ENCODE measurements around the gene CYSLTR1.
"Not testable (repeated sequence)": the region's sequence is repeated elsewhere in the genome, so short reads cannot be mapped to it uniquely, and the experiment has no call there.

The CYSLTR1 gene

GRCh38 chrX:78327370-78328086 is at the start of gene CYSLTR1:
Gene CYSLTR1, minus strand, starts transcription at chrX:78327611. Its CDS starts 53,865 bp downstream, at chrX:78273746.
- DNase-seq (ENCODE audit: low spot score), result no peak

GRCh38 chrX:78377186-78377585 is 49.8 kb upstream of the CYSLTR1 start:
- no peak for DNase-seq (ENCODE audit: low spot score)

- peak; percentile 24 for DNase-seq (ENCODE audit: low spot score)
Observed at GRCh38 chrX:78375894-78376293, 48.5 kb upstream of the CYSLTR1 start.

GRCh38 chrX:78366576-78366975 is 39.2 kb upstream of the CYSLTR1 start:
- no peak for DNase-seq (ENCODE audit: low spot score)

- DNase-seq (ENCODE audit: low spot score), result no peak
Observed at GRCh38 chrX:78357342-78358055, 30.1 kb upstream of the CYSLTR1 start.

GRCh38 chrX:78333521-78333920 is 6.1 kb upstream of the CYSLTR1 start:
- DNase-seq (ENCODE audit: low spot score), result no peak

- no peak for DNase-seq (ENCODE audit: low spot score)
Observed at GRCh38 chrX:78331708-78332107, 4.3 kb upstream of the CYSLTR1 start.

- no peak for DNase-seq (ENCODE audit: low spot score)
Observed at GRCh38 chrX:78330540-78330939, 3.1 kb upstream of the CYSLTR1 start.

GRCh38 chrX:78330068-78330467 is 2.7 kb upstream of the CYSLTR1 start:
- no peak for DNase-seq (ENCODE audit: low spot score)

- no peak for DNase-seq (ENCODE audit: low spot score)
Observed at GRCh38 chrX:78329486-78329885, 2.1 kb upstream of the CYSLTR1 start.

GRCh38 chrX:78326401-78326800 is 1.0 kb downstream of the CYSLTR1 start:
- no peak for DNase-seq (ENCODE audit: low spot score)

GRCh38 chrX:78322863-78323262 is 4.5 kb downstream of the CYSLTR1 start:
- DNase-seq (ENCODE audit: low spot score), result no peak

GRCh38 chrX:78321809-78322208 is 5.6 kb downstream of the CYSLTR1 start:
- DNase-seq (ENCODE audit: low spot score), result no peak

- DNase-seq (ENCODE audit: low spot score), result no peak
Observed at GRCh38 chrX:78316265-78316664, 11.1 kb downstream of the CYSLTR1 start.

GRCh38 chrX:78315745-78316144 is 11.7 kb downstream of the CYSLTR1 start:
- DNase-seq (ENCODE audit: low spot score), result no peak

GRCh38 chrX:78314561-78314960 is 12.8 kb downstream of the CYSLTR1 start:
- no peak for DNase-seq (ENCODE audit: low spot score)

- DNase-seq (ENCODE audit: low spot score), result no peak
Observed at GRCh38 chrX:78313526-78313925, 13.9 kb downstream of the CYSLTR1 start.

- no peak for DNase-seq (ENCODE audit: low spot score)
Observed at GRCh38 chrX:78307665-78308064, 19.7 kb downstream of the CYSLTR1 start.

GRCh38 chrX:78303086-78303485 is 24.3 kb downstream of the CYSLTR1 start:
- DNase-seq (ENCODE audit: low spot score), result no peak

- DNase-seq (ENCODE audit: low spot score), result not testable (repeated sequence)
Observed at GRCh38 chrX:78300933-78301332, 26.5 kb downstream of the CYSLTR1 start.

- no peak for DNase-seq (ENCODE audit: low spot score)
Observed at GRCh38 chrX:78283511-78283910, 43.9 kb downstream of the CYSLTR1 start.

- no peak for DNase-seq (ENCODE audit: low spot score)
Observed at GRCh38 chrX:78237127-78237526, 90.3 kb downstream of the CYSLTR1 start.

GRCh38 chrX:78226047-78226446 is 101.4 kb downstream of the CYSLTR1 start:
- not testable (repeated sequence) for DNase-seq (ENCODE audit: low spot score)

All from RKO (cell line).